Activated naive CD4-positive, alpha-beta T cell treated with anti-CD3 and anti-CD28 coated beads, Interleukin-2, amount 50 U/mL, for 72 hours (primary cell): ENCODE results near the gene TLE1. TPM values are rescaled to one million over a fixed set of nuclear protein-coding genes. Genes with fewer than 3 reads are reported as not detected.
"Not testable (repeated sequence)": the region's sequence is repeated elsewhere in the genome, so short reads cannot be mapped to it uniquely, and the experiment has no call there.

ENCODE experiments used
- ATAC-seq, 2 donors: fragments of 150-1000 bp; cut with Tn5 transposase; 2 replicates each; pipeline ENCODE4 v1.10.0; 2021; ENCODE audit warnings: mild to moderate bottlenecking in 2 of 2, moderate library complexity in 2 of 2
- DNase-seq, 2 donors: peaks; one replicate each; pipeline ENCODE4 v3.0.0; 2021 to 2022; ENCODE audit warnings: low spot score in 2 of 2
- H3K27ac Mint-ChIP-seq, 2 donors: one replicate each; pipeline ENCODE4 v1.8.0; 2022; ENCODE audit warnings: mild to moderate bottlenecking in 2 of 2, mixed read lengths in 2 of 2
- H3K36me3 Mint-ChIP-seq, 2 donors: one replicate each; pipeline ENCODE4 v1.8.0; 2022; ENCODE audit warnings: mixed read lengths in 2 of 2
- H3K9me3 Mint-ChIP-seq, 2 donors: one replicate each; pipeline ENCODE4 v1.8.0; 2022; ENCODE audit warnings: mixed read lengths in 2 of 2
- total RNA-seq, 2 donors: library from RNA; stranded (reverse); gene quantifications; one replicate each; pipeline ENCODE4 v1.2.3, GENCODE V29; 2022

The TLE1 gene
- total RNA-seq, result under 1 TPM; 0.20 to 0.33 TPM

GRCh38 chr9:81689343-81690175, at the start of gene TLE1:
TLE1 (minus strand) TSS chr9:81689547; CDS start chr9:81688240, 1,307 bp downstream.
- peak; percentile 77 to 79 for DNase-seq
- peak; percentile 81 to 89 for ATAC-seq
- H3K36me3 Mint-ChIP-seq, result peaks cover 0 to 10% of the 10 kb centered on the region in 2 donors
- peak within 1 kb of the TSS in 1 of 2 donors; percentile 86 for H3K27ac Mint-ChIP-seq
- H3K9me3 Mint-ChIP-seq, result no peaks in the 10 kb centered on the region

- ATAC-seq, result no peak
- Mint-ChIP-seq H3K27ac (no peak overlapping the region), H3K9me3 (peaks cover 0 to 12% of the 10 kb centered on the region in 2 donors), H3K36me3 (peaks cover 0 to 13% of the 10 kb centered on the region in 2 donors)
- DNase-seq, result no peak
Observed at GRCh38 chr9:81737871-81738507, 48.6 kb upstream of the TLE1 start.

GRCh38 chr9:81730498-81730897, 41.2 kb upstream of the TLE1 start:
- ATAC-seq, DNase-seq, H3K9me3 Mint-ChIP-seq, H3K36me3 Mint-ChIP-seq, H3K27ac Mint-ChIP-seq: not testable (repeated sequence)

- no peak for ATAC-seq
- DNase-seq, result no peak
- no peak overlapping the region for H3K27ac Mint-ChIP-seq
- H3K36me3 Mint-ChIP-seq, result no peaks in the 10 kb centered on the region
- H3K9me3 Mint-ChIP-seq, result peaks cover 0 to 4% of the 10 kb centered on the region in 2 donors
Observed at GRCh38 chr9:81729135-81729534, 39.8 kb upstream of the TLE1 start.

- H3K27ac Mint-ChIP-seq, result no peak overlapping the region
- H3K9me3 Mint-ChIP-seq, result peaks cover 0 to 6% of the 10 kb centered on the region in 2 donors
- ATAC-seq, result no peak
- no peak for DNase-seq
- no peaks in the 10 kb centered on the region for H3K36me3 Mint-ChIP-seq
Observed at GRCh38 chr9:81724242-81724889, 35.0 kb upstream of the TLE1 start.

- peaks cover 0 to 4% of the 10 kb centered on the region in 2 donors for H3K9me3 Mint-ChIP-seq
Observed at GRCh38 chr9:81722277-81722676, 32.9 kb upstream of the TLE1 start.

GRCh38 chr9:81720450-81721086, 31.2 kb upstream of the TLE1 start:
- Mint-ChIP-seq H3K36me3 (no peaks in the 10 kb centered on the region), H3K9me3 (peaks cover 0 to 4% of the 10 kb centered on the region in 2 donors), H3K27ac (no peak overlapping the region)
- ATAC-seq (no peak), DNase-seq (no peak)

More at GRCh38 chr9:81722277-81722676, 32.9 kb upstream of the TLE1 start:
- DNase-seq (no peak), ATAC-seq (no peak)
- H3K36me3 Mint-ChIP-seq, result no peaks in the 10 kb centered on the region
- H3K27ac Mint-ChIP-seq, result no peak overlapping the region

- Mint-ChIP-seq H3K9me3 (peaks cover 0 to 4% of the 10 kb centered on the region in 2 donors), H3K36me3 (no peaks in the 10 kb centered on the region), H3K27ac (no peak overlapping the region)
- ATAC-seq (no peak), DNase-seq (no peak)
Observed at GRCh38 chr9:81719972-81720371, 30.6 kb upstream of the TLE1 start.

GRCh38 chr9:81718244-81718643, 28.9 kb upstream of the TLE1 start:
- Mint-ChIP-seq H3K36me3 (no peaks in the 10 kb centered on the region), H3K9me3 (peaks cover 0 to 4% of the 10 kb centered on the region in 2 donors), H3K27ac (no peak overlapping the region)
- no peak for ATAC-seq
- no peak for DNase-seq

- Mint-ChIP-seq H3K27ac (no peak overlapping the region), H3K36me3 (no peaks in the 10 kb centered on the region), H3K9me3 (peaks cover 0 to 4% of the 10 kb centered on the region in 2 donors)
- no peak for ATAC-seq
- DNase-seq, result no peak
Observed at GRCh38 chr9:81717747-81718077, 28.4 kb upstream of the TLE1 start.

GRCh38 chr9:81717061-81717746, 27.9 kb upstream of the TLE1 start:
- DNase-seq (no peak), ATAC-seq (no peak)
- no peaks in the 10 kb centered on the region for H3K36me3 Mint-ChIP-seq
- peaks cover 0 to 4% of the 10 kb centered on the region in 2 donors for H3K9me3 Mint-ChIP-seq
- H3K27ac Mint-ChIP-seq, result no peak overlapping the region

- H3K27ac Mint-ChIP-seq, result no peak overlapping the region
- no peaks in the 10 kb centered on the region for H3K36me3 Mint-ChIP-seq
- DNase-seq (no peak), ATAC-seq (no peak)
- peaks cover 0 to 4% of the 10 kb centered on the region in 2 donors for H3K9me3 Mint-ChIP-seq
Observed at GRCh38 chr9:81716409-81716808, 27.1 kb upstream of the TLE1 start.

GRCh38 chr9:81705578-81705977, 16.2 kb upstream of the TLE1 start:
- no peak overlapping the region for H3K27ac Mint-ChIP-seq
- H3K36me3 Mint-ChIP-seq, result no peaks in the 10 kb centered on the region
- DNase-seq (no peak), ATAC-seq (no peak)
- no peaks in the 10 kb centered on the region for H3K9me3 Mint-ChIP-seq

GRCh38 chr9:81694541-81694940, 5.2 kb upstream of the TLE1 start:
- Mint-ChIP-seq H3K36me3 (peaks cover 0 to 5% of the 10 kb centered on the region in 2 donors), H3K27ac (no peak overlapping the region), H3K9me3 (no peaks in the 10 kb centered on the region)
- ATAC-seq (no peak), DNase-seq (no peak)

GRCh38 chr9:81693671-81694378, 4.5 kb upstream of the TLE1 start:
- no peak overlapping the region for H3K27ac Mint-ChIP-seq
- no peak for DNase-seq
- H3K9me3 Mint-ChIP-seq, result no peaks in the 10 kb centered on the region
- H3K36me3 Mint-ChIP-seq, result peaks cover 0 to 10% of the 10 kb centered on the region in 2 donors
- ATAC-seq, result no peak
